Measurements from ENCODE around the gene PATJ. TPM values are rescaled to one million over a fixed set of nuclear protein-coding genes. Genes with fewer than 3 reads are reported as not detected.

The PATJ gene
- total RNA-seq, 1 experiment from 2014 or later, result 47.3 TPM

GRCh38 chr1:62213075-62213914 is 471.0 kb downstream of the PATJ start:
- Histone ChIP-seq H3K23me2 (ENCODE audit: insufficient read length, low read depth, low read length, poor library complexity, severe bottlenecking) (no peaks in the 10 kb centered on the region), H4K8ac (replicated peaks; ENCODE audit: insufficient read length, low read depth, low read length) (no peak overlapping the region), H3K56ac (ENCODE audit: insufficient read length, low read depth, low read length) (no peak overlapping the region), H3K18ac (ENCODE audit: insufficient read length, low read depth, low read length) (no peak overlapping the region), H2BK20ac (ENCODE audit: low read depth, low read length, poor library complexity, severe bottlenecking) (no peak overlapping the region), H3K4me1 (ENCODE audit: insufficient read depth, low read length) (no peaks in the 10 kb centered on the region), H3K4me2 (ENCODE audit: insufficient read depth, insufficient read length, low read length) (no peak overlapping the region), H2AFZ (ENCODE audit: low read length) (no peak overlapping the region), H3K27me3 (ENCODE audit: insufficient read depth, low read length) (no peaks in the 10 kb centered on the region), H2BK12ac (ENCODE audit: insufficient read length, low read depth, low read length) (no peak overlapping the region), H3K4ac (ENCODE audit: low read depth, low read length) (no peak overlapping the region), H2BK15ac (ENCODE audit: low read depth, low read length) (no peak overlapping the region), H3K9ac (ENCODE audit: extremely low read depth, insufficient read length, low read length) (no peak overlapping the region), H3K79me1 (ENCODE audit: insufficient read depth, low read depth, low read length, poor library complexity, severe bottlenecking) (no peaks in the 10 kb centered on the region), H3T11ph (ENCODE audit: low read length) (no peak overlapping the region), H3K9me3 (ENCODE audit: control insufficient read depth, low read depth, low read length) (no peaks in the 10 kb centered on the region), H3K23ac (ENCODE audit: insufficient read length, low read depth, low read length) (no peak overlapping the region), H3K27ac (ENCODE audit: insufficient read length, low read depth, low read length) (no peak overlapping the region), H3K14ac (ENCODE audit: insufficient read depth, low read length) (no peak overlapping the region), H4K20me1 (ENCODE audit: control insufficient read depth, insufficient read depth, insufficient read length) (no peaks in the 10 kb centered on the region), H4K5ac (ENCODE audit: insufficient read length, low read depth, low read length) (no peak overlapping the region), H4K91ac (ENCODE audit: insufficient read length, low read depth, low read length) (no peak overlapping the region), H2BK5ac (ENCODE audit: insufficient read length, low read length) (no peak overlapping the region), H2AK5ac (ENCODE audit: insufficient read length, low read length) (no peak overlapping the region), H2BK120ac (ENCODE audit: low read depth, low read length, poor library complexity, severe bottlenecking) (no peak overlapping the region), H3K79me2 (ENCODE audit: insufficient read depth, low read length) (no peaks in the 10 kb centered on the region)
- no peak overlapping the region for H3K4me3 Mint-ChIP-seq
- peaks cover 58 to 70% (median 69%) of the 10 kb centered on the region in 3 experiments for H3K36me3 Mint-ChIP-seq (ENCODE audit: insufficient read depth in 1 of 3, low read depth in 3 of 3)
- DNase-seq, result no peak
- TF ChIP-seq CTCF (conservative IDR thresholded peaks at IDR 0.05), result no peak
- H3K27ac Mint-ChIP-seq, result no peak overlapping the region; a peak in 1 of 7 replicates
- peaks cover 10 to 30% of the 10 kb centered on the region in 2 experiments; a peak in 4 of 5 replicates for H3K9me3 Mint-ChIP-seq
- H3K4me1 Mint-ChIP-seq, result peaks cover 0 to 2% of the 10 kb centered on the region in 2 experiments; a peak in 1 of 4 replicates
- no CpG with 5 or more reads among the region's 6 CpGs for WGBS (ENCODE audit: extremely low coverage, insufficient read length, low lambda C conversion rate)
- no peaks in the 10 kb centered on the region for H3K27me3 Mint-ChIP-seq (ENCODE audit: low read depth)

All from H9 (cell line).